HepG2 (cell line): ENCODE measurements around the gene DNPEP. TPM values are rescaled to one million over a fixed set of nuclear protein-coding genes. Genes with fewer than 3 reads are reported as not detected.

ENCODE experiments used
- ATAC-seq: fragments of 200-7000 bp; cut with Tn5 transposase; 3 replicates; pipeline ENCODE4 v1.9.1; 2020; ENCODE audit warnings: mild to moderate bottlenecking, moderate library complexity
- BruUV-seq: library from RNA; stranded (reverse); fragments of 400-500 nt; replicated peaks from 2 replicates; lab custom pipeline; 2021; lab: Mats Ljungman, UMichigan
- CTCF ChIA-PET: fragments of 300-600 bp; formaldehyde crosslinking; extraction: SDS; loops from one replicate; lab custom pipeline; 2021; ENCODE audit warnings: low total read pairs, inconsistent platforms, low intra/inter-chr PET ratio; lab: Yijun Ruan, JAX
- POLR2A ChIA-PET: fragments of 350-600 bp; sonication (Branson Sonifier 250); formaldehyde crosslinking; loops from one replicate; lab custom pipeline; 2020; ENCODE audit warnings: antibody characterized with exemption, inconsistent platforms; lab: Yijun Ruan, JAX
- DNase-seq: peaks from one replicate; pipeline ENCODE4 v3.0.0-alpha.2; 2015; ENCODE audit warnings: low spot score
- FAIRE-seq: peaks from 3 replicates; lab custom pipeline; 2011; peaks lifted over from hg19 to GRCh38; lab: Jason Lieb, UNC
- H2AFZ ChIP-seq: one replicate; pipeline ENCODE4 v1.6.1; 2011; ENCODE audit warnings: low read length, inconsistent platforms
- H3K27ac ChIP-seq: fragments of 300-600 bp; 3 replicates; pipeline ENCODE4 v1.8.0; 2011; ENCODE audit warnings: mixed run types, mild to moderate bottlenecking, mixed read lengths, low read length, inconsistent platforms; ENCODE audit not compliant: insufficient read depth; ENCODE audit errors: extremely low read length
- H3K27me3 ChIP-seq, 2 experiments: fragments of 200-600 bp in 1 of 2; 2 replicates in 1 of 2; 3 replicates in 1 of 2; pipeline versions ENCODE4 v1.6.0 to v1.8.0; 2011; ENCODE audit warnings: low read length in 2 of 2, mild to moderate bottlenecking in 2 of 2, moderate library complexity in 2 of 2, inconsistent platforms in 1 of 2; ENCODE audit not compliant: insufficient read depth in 2 of 2, control insufficient read depth in 1 of 2
- H3K36me3 ChIP-seq, 2 experiments: fragments of 200-600 bp in 1 of 2; replicated peaks in 1 of 2; 2 replicates in 1 of 2; 3 replicates in 1 of 2; pipeline versions ENCODE4 v1.5.1 to v1.8.0; 2011; ENCODE audit warnings: low read length in 2 of 2, inconsistent platforms in 1 of 2; ENCODE audit not compliant: insufficient read depth in 2 of 2, control insufficient read depth in 1 of 2
- H3K4me1 ChIP-seq: 2 replicates; pipeline ENCODE4 v1.5.1; 2012; ENCODE audit warnings: low read length, inconsistent platforms; ENCODE audit not compliant: insufficient read depth
- H3K4me2 ChIP-seq: 2 replicates; pipeline ENCODE4 v1.6.0; 2011; ENCODE audit warnings: low read depth, low read length, inconsistent platforms
- H3K4me3 ChIP-seq, 3 experiments: fragments of 200-600 bp in 1 of 3; sonication (generic), shearing (Covaris generic) in 1 of 3; replicated peaks in 1 of 3; 2 replicates each; pipeline ENCODE4 v1.5.1; 2011 to 2016; ENCODE audit warnings: low read length in 3 of 3, inconsistent platforms in 2 of 3, low read depth in 2 of 3, mild to moderate bottlenecking in 2 of 3, control low read depth in 1 of 3, mixed read lengths in 1 of 3; ENCODE audit not compliant: insufficient read depth in 1 of 3
- H3K79me2 ChIP-seq: one replicate; pipeline ENCODE4 v1.6.1; 2011; ENCODE audit warnings: low read length, inconsistent platforms; ENCODE audit not compliant: insufficient read depth
- H3K9ac ChIP-seq: 2 replicates; pipeline ENCODE4 v1.6.0; 2011; ENCODE audit warnings: mild to moderate bottlenecking, low read depth, low read length, inconsistent platforms; ENCODE audit not compliant: insufficient read depth
- H3K9me3 ChIP-seq: 2 replicates; pipeline ENCODE4 v1.5.1; 2012; ENCODE audit warnings: mild to moderate bottlenecking, low read length
- H4K20me1 ChIP-seq: 2 replicates; pipeline ENCODE4 v1.6.0; 2011; ENCODE audit warnings: inconsistent platforms, mild to moderate bottlenecking, low read length, moderate library complexity; ENCODE audit not compliant: insufficient read depth
- GABPB1 ChIP-seq: IDR thresholded peaks from 2 replicates; pipeline ENCODE4 v1.6.1; 2016; ENCODE audit warnings: mild to moderate bottlenecking, missing genetic modification reagents, moderate library complexity, missing compliant biosample characterization
- HINFP ChIP-seq: sonication (generic); formaldehyde crosslinking; IDR thresholded peaks from 2 replicates; pipeline ENCODE4 v1.4.0; 2020; ENCODE audit warnings: low read depth, mild to moderate bottlenecking, missing genetic modification reagents
- HNRNPUL1 ChIP-seq: fragments of 200-400 bp; formaldehyde crosslinking; IDR thresholded peaks from 2 replicates; pipeline ENCODE4 v1.6.1; 2017; ENCODE audit warnings: low read depth, mild to moderate bottlenecking, low read length, moderate library complexity
- KDM6A ChIP-seq: IDR thresholded peaks from 2 replicates; pipeline ENCODE4 v1.6.1; 2016; ENCODE audit warnings: low read depth
- MAFK ChIP-seq, 2 experiments: IDR thresholded peaks in 1 of 2; conservative IDR thresholded peaks in 1 of 2; 2 replicates each; pipeline ENCODE4 v1.6.1; 2011; ENCODE audit warnings: improper control_type of control experiment in 2 of 2, low read length in 2 of 2
- NFE2L2 ChIP-seq: fragments of 150-350 bp; IDR thresholded peaks from 2 replicates; pipeline ENCODE4 v1.6.1; 2014; ENCODE audit warnings: low read length
- NR2F6 ChIP-seq, 2 experiments: IDR thresholded peaks; 2 replicates each; pipeline ENCODE4 v1.6.1; 2016; ENCODE audit warnings: antibody characterized with exemption in 1 of 2, mild to moderate bottlenecking in 1 of 2
- POGZ ChIP-seq: sonication (generic); formaldehyde crosslinking; IDR thresholded peaks from 2 replicates; pipeline ENCODE4 v1.4.0; 2020; ENCODE audit warnings: mild to moderate bottlenecking, missing genetic modification reagents
- ZNF317 ChIP-seq: sonication (generic); formaldehyde crosslinking; IDR thresholded peaks from 2 replicates; pipeline ENCODE4 v1.5.0; 2020; ENCODE audit warnings: mild to moderate bottlenecking, missing genetic modification reagents
- ZNF33B ChIP-seq: sonication (generic); formaldehyde crosslinking; IDR thresholded peaks from 2 replicates; pipeline ENCODE4 v1.5.1; 2020; ENCODE audit warnings: mild to moderate bottlenecking, missing genetic modification reagents
- WGBS: methylation state at CpG from one replicate; pipeline ENCODE4 v1.1.6; 2017; ENCODE audit warnings: low lambda C conversion rate; 5-methylcytosine and 5-hydroxymethylcytosine counted together
- in situ Hi-C: cut with HindIII; loops from 2 replicates; pipeline ENCODE4 v1.10.0; 2017; ENCODE audit warnings: low pct_unique_long_range_greater_than_20kb; ENCODE audit not compliant: extremely low pct_ligation_motif_present
- intact Hi-C: fragments of 100-400 bp; cut with micrococcal nuclease; formaldehyde crosslinking; loops from one replicate; pipeline ENCODE4 v1.10.0; 2022; ENCODE audit not compliant: unreplicated experiment
- polyA plus RNA-seq, 8 experiments: library from polyadenylated mRNA; depleted of rRNA in 3 of 8; stranded (reverse) in 7 of 8; unstranded in 1 of 8; fragments of >200 nt; fragmentation: Illumina TruSeq in 4 of 8; extraction: Trizol in 4 of 8; gene quantifications; 2 replicates each; pipeline versions ENCODE4 v1.2.1 to v1.2.3, GENCODE V29; 2011 to 2016; ENCODE audit warnings: low read depth in 4 of 8, missing spikeins in 1 of 8, mixed read lengths in 1 of 8; ENCODE audit not compliant: insufficient read depth in 1 of 8
- total RNA-seq, 5 experiments: library from RNA; depleted of rRNA; stranded (reverse); fragments of >200 nt; fragmentation: Illumina TruSeq; extraction: Trizol; gene quantifications; 2 replicates each; pipeline ENCODE4 v1.2.3, GENCODE V29; 2016; ENCODE audit warnings: low read depth in 1 of 5
- TF ChIP-seq, protein P1 (sequence below): sonication (generic); formaldehyde crosslinking; IDR thresholded peaks from 2 replicates; pipeline ENCODE4 v1.5.1; 2020; ENCODE audit warnings: missing genetic modification reagents, mild to moderate bottlenecking, borderline replicate concordance
- TF ChIP-seq, protein P2 (sequence below): sonication (generic); formaldehyde crosslinking; IDR thresholded peaks from 2 replicates; pipeline ENCODE4 v1.5.0; 2020; ENCODE audit warnings: mild to moderate bottlenecking, missing genetic modification reagents
- TF ChIP-seq, protein P3 (sequence below): sonication (generic); formaldehyde crosslinking; IDR thresholded peaks from 2 replicates; pipeline ENCODE4 v1.4.0; 2020; ENCODE audit warnings: missing genetic modification reagents
- TF ChIP-seq, protein P4 (sequence below): sonication (generic); formaldehyde crosslinking; IDR thresholded peaks from 2 replicates; pipeline ENCODE4 v1.5.0; 2020; ENCODE audit warnings: missing genetic modification reagents, mild to moderate bottlenecking, borderline replicate concordance

DNPEP gene
- total and polyA plus RNA-seq, 2 of the 13 experiments (the other 11 are each of a cell fraction or from before 2014, with no cell fraction given) = 104 to 109 TPM

GRCh38 chr2:219327719-219328118 is 60.0 kb downstream of the DNPEP start (continued):
- TF ChIP-seq, protein P1, sequence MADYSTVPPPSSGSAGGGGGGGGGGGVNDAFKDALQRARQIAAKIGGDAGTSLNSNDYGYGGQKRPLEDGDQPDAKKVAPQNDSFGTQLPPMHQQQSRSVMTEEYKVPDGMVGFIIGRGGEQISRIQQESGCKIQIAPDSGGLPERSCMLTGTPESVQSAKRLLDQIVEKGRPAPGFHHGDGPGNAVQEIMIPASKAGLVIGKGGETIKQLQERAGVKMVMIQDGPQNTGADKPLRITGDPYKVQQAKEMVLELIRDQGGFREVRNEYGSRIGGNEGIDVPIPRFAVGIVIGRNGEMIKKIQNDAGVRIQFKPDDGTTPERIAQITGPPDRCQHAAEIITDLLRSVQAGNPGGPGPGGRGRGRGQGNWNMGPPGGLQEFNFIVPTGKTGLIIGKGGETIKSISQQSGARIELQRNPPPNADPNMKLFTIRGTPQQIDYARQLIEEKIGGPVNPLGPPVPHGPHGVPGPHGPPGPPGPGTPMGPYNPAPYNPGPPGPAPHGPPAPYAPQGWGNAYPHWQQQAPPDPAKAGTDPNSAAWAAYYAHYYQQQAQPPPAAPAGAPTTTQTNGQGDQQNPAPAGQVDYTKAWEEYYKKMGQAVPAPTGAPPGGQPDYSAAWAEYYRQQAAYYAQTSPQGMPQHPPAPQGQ (CRISPR knock-in tag) = no peak
- TF ChIP-seq, all 625 proteins: peak for 0

DNA sequence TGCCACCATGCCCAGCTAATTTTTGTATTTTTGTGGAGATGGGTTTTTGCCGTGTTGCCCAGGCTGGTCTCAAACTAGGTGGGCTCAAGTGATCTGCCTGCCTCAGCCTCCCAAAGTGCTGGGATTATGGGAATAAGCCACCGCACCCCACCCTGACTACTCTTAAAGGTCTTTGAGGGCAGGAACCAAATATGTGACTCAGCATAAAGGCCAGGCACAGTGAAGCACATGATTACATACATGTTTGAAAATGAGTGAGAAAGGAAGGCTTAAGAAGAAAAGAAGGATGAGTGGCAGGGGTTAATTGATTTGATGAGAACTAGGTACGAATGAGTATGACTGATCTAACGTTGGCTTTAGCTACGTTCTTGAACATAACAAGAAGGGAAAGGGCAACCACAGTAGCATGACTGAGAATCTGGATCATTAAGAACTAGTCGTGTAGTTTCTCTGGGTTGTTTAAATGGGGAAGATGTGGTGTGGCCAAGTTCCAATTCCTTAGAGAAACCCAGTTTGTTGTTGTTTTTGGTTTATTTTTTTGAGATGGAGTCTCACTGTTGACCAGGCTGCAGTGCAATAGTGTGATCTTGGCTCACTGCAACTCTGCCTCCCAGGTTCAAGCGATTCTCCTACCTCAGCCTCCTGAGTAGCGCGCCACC is 61.9 kb downstream of the DNPEP start:
- Histone ChIP-seq H3K9ac (no peak overlapping the region), H4K20me1 (peaks cover 4% of the 10 kb centered on the region; the same call in 1 of the 2 replicates), H3K36me3 (no peaks in the 10 kb centered on the region), H3K27me3 (no peaks in the 10 kb centered on the region; a peak in 2 of 5 replicates), H3K4me1 (no peaks in the 10 kb centered on the region), H3K9me3 (no peaks in the 10 kb centered on the region), H3K4me3 (no peak overlapping the region), H3K27ac (no peak overlapping the region), H2AFZ (no peak overlapping the region), H3K79me2 (no peaks in the 10 kb centered on the region), H3K4me2 (no peak overlapping the region)
- in situ Hi-C loops = no loop called here
- WGBS = 16% methylated on average over 9 of the region's 9 CpGs
- ChIA-PET CTCF (no interaction called here), POLR2A (no interaction called here)
- no peak for FAIRE-seq
- intact Hi-C loops = no loop called here
- no TSS peak for BruUV-seq
- no peak for ATAC-seq
- no peak for DNase-seq
- TF ChIP-seq NFE2L2 (peak; percentile 52; the same call in 1 of the 2 replicates), MAFK (conservative IDR thresholded peaks at IDR 0.05 in 1 of 2, IDR thresholded peaks at IDR 0.05 in 1 of 2; ENCODE audit: low read length in 2 of 2) (peak; percentile 56 to 64), KDM6A (CRISPR knock-in tag) (no peak), HINFP (no peak), ZNF317 (no peak), HNRNPUL1 (no peak), NR2F6 (IDR thresholded peaks at IDR 0.05) (no peak), NR2F6 (CRISPR knock-in tag; IDR thresholded peaks at IDR 0.05) (no peak), ZNF33B (CRISPR knock-in tag) (no peak), GABPB1 (no peak), POGZ (CRISPR knock-in tag) (no peak)
- TF ChIP-seq, protein P2, sequence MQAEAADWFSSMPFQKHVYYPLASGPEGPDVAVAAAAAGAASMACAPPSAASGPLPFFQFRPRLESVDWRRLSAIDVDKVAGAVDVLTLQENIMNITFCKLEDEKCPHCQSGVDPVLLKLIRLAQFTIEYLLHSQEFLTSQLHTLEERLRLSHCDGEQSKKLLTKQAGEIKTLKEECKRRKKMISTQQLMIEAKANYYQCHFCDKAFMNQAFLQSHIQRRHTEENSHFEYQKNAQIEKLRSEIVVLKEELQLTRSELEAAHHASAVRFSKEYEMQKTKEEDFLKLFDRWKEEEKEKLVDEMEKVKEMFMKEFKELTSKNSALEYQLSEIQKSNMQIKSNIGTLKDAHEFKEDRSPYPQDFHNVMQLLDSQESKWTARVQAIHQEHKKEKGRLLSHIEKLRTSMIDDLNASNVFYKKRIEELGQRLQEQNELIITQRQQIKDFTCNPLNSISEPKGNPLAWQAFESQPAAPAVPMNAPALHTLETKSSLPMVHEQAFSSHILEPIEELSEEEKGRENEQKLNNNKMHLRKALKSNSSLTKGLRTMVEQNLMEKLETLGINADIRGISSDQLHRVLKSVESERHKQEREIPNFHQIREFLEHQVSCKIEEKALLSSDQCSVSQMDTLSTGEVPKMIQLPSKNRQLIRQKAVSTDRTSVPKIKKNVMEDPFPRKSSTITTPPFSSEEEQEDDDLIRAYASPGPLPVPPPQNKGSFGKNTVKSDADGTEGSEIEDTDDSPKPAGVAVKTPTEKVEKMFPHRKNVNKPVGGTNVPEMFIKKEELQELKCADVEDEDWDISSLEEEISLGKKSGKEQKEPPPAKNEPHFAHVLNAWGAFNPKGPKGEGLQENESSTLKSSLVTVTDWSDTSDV (CRISPR knock-in tag) = no peak
- TF ChIP-seq, protein P3, sequence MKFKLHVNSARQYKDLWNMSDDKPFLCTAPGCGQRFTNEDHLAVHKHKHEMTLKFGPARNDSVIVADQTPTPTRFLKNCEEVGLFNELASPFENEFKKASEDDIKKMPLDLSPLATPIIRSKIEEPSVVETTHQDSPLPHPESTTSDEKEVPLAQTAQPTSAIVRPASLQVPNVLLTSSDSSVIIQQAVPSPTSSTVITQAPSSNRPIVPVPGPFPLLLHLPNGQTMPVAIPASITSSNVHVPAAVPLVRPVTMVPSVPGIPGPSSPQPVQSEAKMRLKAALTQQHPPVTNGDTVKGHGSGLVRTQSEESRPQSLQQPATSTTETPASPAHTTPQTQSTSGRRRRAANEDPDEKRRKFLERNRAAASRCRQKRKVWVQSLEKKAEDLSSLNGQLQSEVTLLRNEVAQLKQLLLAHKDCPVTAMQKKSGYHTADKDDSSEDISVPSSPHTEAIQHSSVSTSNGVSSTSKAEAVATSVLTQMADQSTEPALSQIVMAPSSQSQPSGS (CRISPR knock-in tag) = no peak
- TF ChIP-seq, protein P4, sequence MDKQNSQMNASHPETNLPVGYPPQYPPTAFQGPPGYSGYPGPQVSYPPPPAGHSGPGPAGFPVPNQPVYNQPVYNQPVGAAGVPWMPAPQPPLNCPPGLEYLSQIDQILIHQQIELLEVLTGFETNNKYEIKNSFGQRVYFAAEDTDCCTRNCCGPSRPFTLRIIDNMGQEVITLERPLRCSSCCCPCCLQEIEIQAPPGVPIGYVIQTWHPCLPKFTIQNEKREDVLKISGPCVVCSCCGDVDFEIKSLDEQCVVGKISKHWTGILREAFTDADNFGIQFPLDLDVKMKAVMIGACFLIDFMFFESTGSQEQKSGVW = no peak
